ENCODE results near the gene ALDH1L2. TPM values are rescaled to one million over a fixed set of nuclear protein-coding genes. Genes with fewer than 3 reads are reported as not detected.

Gene ALDH1L2
- total and polyA plus RNA-seq, 9 of the 15 experiments (the other 6 are each of a cell fraction or from before 2014, with no cell fraction given): 1.1 to 9.9 (median 3.8) TPM

- TF ChIP-seq ZNF75A (CRISPR knock-in tag; IDR thresholded peaks at IDR 0.05) (0 out of 2 replicates have a peak, but pooled peaks have one; percentile 17), ZNF197 (CRISPR knock-in tag; IDR thresholded peaks at IDR 0.05; ENCODE audit: low read depth) (no peak), TRIM25 (IDR thresholded peaks at IDR 0.05; ENCODE audit: borderline replicate concordance) (no peak), HDGF (IDR thresholded peaks at IDR 0.05) (no peak), SMAD3 (CRISPR knock-in tag; conservative IDR thresholded peaks at IDR 0.05) (no peak), ELF2 (CRISPR knock-in tag; IDR thresholded peaks at IDR 0.05) (no peak), TCF7 (IDR thresholded peaks at IDR 0.05; ENCODE audit: borderline replicate concordance) (0 out of 2 replicates have a peak, but pooled peaks have one; percentile 33), CBFA2T2 (conservative IDR thresholded peaks at IDR 0.05) (peak; percentile 62), HMBOX1 (IDR thresholded peaks at IDR 0.05) (no peak), ZBTB8A (IDR thresholded peaks at IDR 0.05; ENCODE audit: partially characterized antibody) (no peak), NCOA4 (IDR thresholded peaks at IDR 0.05; ENCODE audit: partially characterized antibody) (no peak), JUND (IDR thresholded peaks at IDR 0.05; ENCODE audit: borderline replicate concordance, low read depth, low read length) (peak; percentile 50; the same call in 1 of the 2 replicates), JUND (tag; IDR thresholded peaks at IDR 0.05; ENCODE audit: borderline replicate concordance, low read depth, low read length) (no peak; the same call in 2 of the 3 replicates), ZNF518B (CRISPR knock-in tag; IDR thresholded peaks at IDR 0.05) (no peak), POLR2AphosphoS2 (IDR thresholded peaks at IDR 0.05; ENCODE audit: low read length) (no peak), ZNF609 (CRISPR knock-in tag; IDR thresholded peaks at IDR 0.05; ENCODE audit: borderline replicate concordance) (no peak)
These were observed 23.5 kb upstream of the ALDH1L2 start, which contains the start of gene WASHC4 (continued) for GRCh38 chr12:105107494-105108371.

Data from K562 (cell line).